SK-N-SH treated with all-trans-retinoic acid at 6 μM for 48 hours (cell line): ENCODE results near the gene ACO2.

ENCODE experiments used
- ATAC-seq: fragments of 200-7000 bp; cut with Tn5 transposase; 3 replicates; pipeline ENCODE4 v1.9.1; 2020; ENCODE audit warnings: mild to moderate bottlenecking, moderate library complexity
- ARNTL ChIP-seq: fragments of 450-650 bp; formaldehyde crosslinking; IDR thresholded peaks from 2 replicates; pipeline ENCODE4 v1.5.0; 2020; ENCODE audit warnings: low read depth, mild to moderate bottlenecking, moderate library complexity, borderline replicate concordance
- BACH2 ChIP-seq: fragments of 250-450 bp; sonication (Bioruptor Pico); IDR thresholded peaks from 2 replicates; pipeline ENCODE4 v1.9.0; 2021; ENCODE audit warnings: mild to moderate bottlenecking, borderline replicate concordance
- CREB5 ChIP-seq: fragments of 250-450 bp; sonication (Bioruptor Pico); IDR thresholded peaks from 2 replicates; pipeline ENCODE4 v1.5.1; 2020; ENCODE audit warnings: low read depth, mild to moderate bottlenecking, moderate library complexity
- CSDC2 ChIP-seq: fragments of 250-450 bp; sonication (Bioruptor Pico); IDR thresholded peaks from 2 replicates; pipeline ENCODE4 v1.5.0; 2020; ENCODE audit warnings: mild to moderate bottlenecking, moderate library complexity
- GLIS3 ChIP-seq: fragments of 250-450 bp; sonication (Bioruptor Pico); IDR thresholded peaks from 2 replicates; pipeline ENCODE4 v1.5.0; 2020; ENCODE audit warnings: mild to moderate bottlenecking, moderate library complexity
- OSR1 ChIP-seq: fragments of 250-450 bp; sonication (Bioruptor Pico); IDR thresholded peaks from 2 replicates; pipeline ENCODE4 v1.8.0; 2022; ENCODE audit warnings: moderate library complexity, mild to moderate bottlenecking, inconsistent platforms
- PATZ1 ChIP-seq: fragments of 250-450 bp; sonication (Bioruptor Pico); IDR thresholded peaks from 2 replicates; pipeline ENCODE4 v1.8.0; 2020; ENCODE audit warnings: mild to moderate bottlenecking, moderate library complexity, borderline replicate concordance
- POU6F1 ChIP-seq: fragments of 250-450 bp; sonication (Bioruptor Pico); IDR thresholded peaks from 2 replicates; pipeline ENCODE4 v1.8.0; 2021; ENCODE audit warnings: low read depth, mild to moderate bottlenecking, moderate library complexity, borderline replicate concordance
- PPARA ChIP-seq: fragments of 250-450 bp; sonication (Bioruptor Pico); IDR thresholded peaks from 2 replicates; pipeline ENCODE4 v1.5.0; 2020; ENCODE audit warnings: mild to moderate bottlenecking, borderline replicate concordance
- RARB ChIP-seq: fragments of 250-450 bp; sonication (Bioruptor Pico); IDR thresholded peaks from 2 replicates; pipeline ENCODE4 v1.8.0; 2021; ENCODE audit warnings: mild to moderate bottlenecking, moderate library complexity
- SNAI2 ChIP-seq: fragments of 250-450 bp; sonication (Bioruptor Pico); IDR thresholded peaks from 2 replicates; pipeline ENCODE4 v1.5.0; 2020; ENCODE audit warnings: mild to moderate bottlenecking, moderate library complexity
- TCF4 ChIP-seq: fragments of 250-450 bp; sonication (Bioruptor Pico); IDR thresholded peaks from 2 replicates; pipeline ENCODE4 v1.8.0; 2021; ENCODE audit warnings: mild to moderate bottlenecking, moderate library complexity, borderline replicate concordance
- TOX ChIP-seq: fragments of 250-450 bp; sonication (Bioruptor Pico); IDR thresholded peaks from 2 replicates; pipeline ENCODE4 v1.8.0; 2021; ENCODE audit warnings: mild to moderate bottlenecking, moderate library complexity, borderline replicate concordance
- TSHZ2 ChIP-seq: fragments of 250-450 bp; sonication (Bioruptor Pico); IDR thresholded peaks from 2 replicates; pipeline ENCODE4 v1.5.0; 2020; ENCODE audit warnings: mild to moderate bottlenecking, moderate library complexity
- ZFP3 ChIP-seq: fragments of 250-450 bp; sonication (Bioruptor Pico); IDR thresholded peaks from 2 replicates; pipeline ENCODE4 v1.5.0; 2020; ENCODE audit warnings: mild to moderate bottlenecking, moderate library complexity
- ZFP30 ChIP-seq: fragments of 450-650 bp; formaldehyde crosslinking; IDR thresholded peaks from 2 replicates; pipeline ENCODE4 v1.5.0; 2022; ENCODE audit warnings: mild to moderate bottlenecking, moderate library complexity
- ZNF565 ChIP-seq: fragments of 450-650 bp; formaldehyde crosslinking; conservative IDR thresholded peaks from 2 replicates; pipeline ENCODE4 v1.5.0; 2020; ENCODE audit warnings: low read depth, mild to moderate bottlenecking, moderate library complexity
- ZNF70 ChIP-seq: fragments of 450-650 bp; formaldehyde crosslinking; IDR thresholded peaks from 2 replicates; pipeline ENCODE4 v1.5.0; 2020; ENCODE audit warnings: mild to moderate bottlenecking, moderate library complexity
- ZNF8 ChIP-seq: fragments of 450-650 bp; formaldehyde crosslinking; IDR thresholded peaks from 2 replicates; pipeline ENCODE4 v1.5.0; 2020; ENCODE audit warnings: mild to moderate bottlenecking, moderate library complexity

The ACO2 gene

GRCh38 chr22:41508770-41509170, 39.9 kb downstream of the ACO2 start:
- ATAC-seq, result no peak
- TF ChIP-seq CSDC2 (no peak), ZNF70 (CRISPR knock-in tag) (no peak), TCF4 (CRISPR knock-in tag) (no peak), PATZ1 (CRISPR knock-in tag) (no peak)
- TF ChIP-seq, all 23 proteins: peak for 0

- TF ChIP-seq PPARA (CRISPR knock-in tag) (no peak), RARB (CRISPR knock-in tag) (no peak), POU6F1 (CRISPR knock-in tag) (no peak), BACH2 (CRISPR knock-in tag) (no peak), ARNTL (no peak), SNAI2 (CRISPR knock-in tag) (no peak), ZNF70 (CRISPR knock-in tag) (no peak), OSR1 (no peak), GLIS3 (CRISPR knock-in tag) (no peak), ZNF8 (CRISPR knock-in tag) (no peak), TOX (CRISPR knock-in tag) (no peak), TSHZ2 (CRISPR knock-in tag) (no peak), ZFP30 (CRISPR knock-in tag) (no peak), ZFP3 (no peak)
- no peak for ATAC-seq
Measured at GRCh38 chr22:41511521-41511968, 42.6 kb downstream of the ACO2 start.

- ATAC-seq, result peak; percentile 97
- TF ChIP-seq PPARA (CRISPR knock-in tag) (no peak), TSHZ2 (CRISPR knock-in tag) (no peak)
- TF ChIP-seq, all 23 proteins: peak for 0
Measured at GRCh38 chr22:41512421-41513194, 43.7 kb downstream of the ACO2 start.

GRCh38 chr22:41513391-41513790, 44.5 kb downstream of the ACO2 start:
- TF ChIP-seq BACH2 (CRISPR knock-in tag) (no peak), PATZ1 (CRISPR knock-in tag) (no peak), TCF4 (CRISPR knock-in tag) (no peak), CREB5 (CRISPR knock-in tag) (no peak), ARNTL (no peak), OSR1 (no peak), ZNF565 (CRISPR knock-in tag) (no peak)
- ATAC-seq, result no peak
